GM12878 (cell line): ENCODE data around the gene FANCB. TPM values are rescaled to one million over a fixed set of nuclear protein-coding genes. Genes with fewer than 3 reads are reported as not detected.

Experiments
- ATAC-seq: fragments of 200-7000 bp; cut with Tn5 transposase; 3 replicates; pipeline ENCODE4 v1.9.1; 2020; ENCODE audit warnings: mild to moderate bottlenecking, moderate library complexity
- BruUV-seq: library from RNA; stranded (reverse); fragments of 400-500 nt; replicated peaks from 2 replicates; lab custom pipeline; 2021; lab: Mats Ljungman, UMichigan
- CTCF ChIA-PET: fragments of 300-600 bp; sonication (Branson Sonifier 250); formaldehyde crosslinking; extraction: SDS; loops from one replicate; lab custom pipeline; 2021; ENCODE audit warnings: inconsistent platforms; lab: Yijun Ruan, JAX
- POLR2A ChIA-PET: fragments of 350-600 bp; formaldehyde crosslinking; extraction: SDS; loops from one replicate; lab custom pipeline; 2021; ENCODE audit warnings: inconsistent platforms; lab: Charles Lee
- RAD21 ChIA-PET: fragments of 300-600 bp; sonication (Branson Sonifier 250); formaldehyde crosslinking; loops from one replicate; lab custom pipeline; 2023; ENCODE audit warnings: antibody characterized with exemption; ENCODE audit not compliant: unreplicated experiment; lab: Charles Lee
- SMC1A ChIA-PET: fragments of 300-600 bp; sonication (Branson Sonifier 250); formaldehyde crosslinking; loops from one replicate; lab custom pipeline; 2023; ENCODE audit not compliant: unreplicated experiment, uncharacterized antibody; lab: Charles Lee
- DNase-seq: peaks from one replicate; pipeline ENCODE4 v3.0.0-alpha.2; 2011; ENCODE audit warnings: low read depth, low spot score
- FAIRE-seq: peaks from 3 replicates; lab custom pipeline; 2011; peaks lifted over from hg19 to GRCh38; lab: Jason Lieb, UNC
- H2AFZ ChIP-seq: 2 replicates; pipeline ENCODE4 v1.6.0; 2011; ENCODE audit warnings: low read depth, low read length, control low read depth; ENCODE audit not compliant: control insufficient read depth
- H3K27ac ChIP-seq: 2 replicates; pipeline ENCODE4 v1.5.1; 2011; ENCODE audit warnings: control low read depth; ENCODE audit not compliant: control insufficient read depth, insufficient read depth
- H3K27me3 ChIP-seq, 2 experiments: replicated peaks in 1 of 2; 2 replicates each; pipeline versions ENCODE4 v1.6.0 to v1.6.1; 2011; ENCODE audit warnings: low read length in 1 of 2; ENCODE audit not compliant: control insufficient read depth in 2 of 2, insufficient read depth in 2 of 2
- H3K36me3 ChIP-seq, 2 experiments: 2 replicates each; pipeline ENCODE4 v1.5.1; 2011; ENCODE audit warnings: low read length in 1 of 2; ENCODE audit not compliant: control insufficient read depth in 2 of 2, insufficient read depth in 2 of 2
- H3K4me1 ChIP-seq: 2 replicates; pipeline ENCODE4 v1.6.1; 2011; ENCODE audit warnings: mild to moderate bottlenecking, low read length, moderate library complexity, mixed read lengths; ENCODE audit not compliant: control insufficient read depth, insufficient read depth
- H3K4me2 ChIP-seq: 2 replicates; pipeline ENCODE4 v1.6.0; 2011; ENCODE audit warnings: control low read depth; ENCODE audit not compliant: control insufficient read depth, insufficient read depth
- H3K4me3 ChIP-seq: fragments of 200-600 bp; sonication (generic); 2 replicates; pipeline ENCODE4 v1.5.1; 2016
- H3K79me2 ChIP-seq: 2 replicates; pipeline ENCODE4 v1.6.0; 2011; ENCODE audit warnings: low read length; ENCODE audit not compliant: control insufficient read depth, insufficient read depth
- H3K9ac ChIP-seq: 2 replicates; pipeline ENCODE4 v1.8.0; 2011; ENCODE audit warnings: low read length, control low read depth, mixed read lengths; ENCODE audit not compliant: control insufficient read depth, insufficient read depth
- H3K9me3 ChIP-seq: replicated peaks from 3 replicates; pipeline ENCODE4 v1.5.1; 2011; ENCODE audit warnings: mild to moderate bottlenecking, low read length; ENCODE audit not compliant: control insufficient read depth, insufficient read depth
- H4K20me1 ChIP-seq: 2 replicates; pipeline ENCODE4 v1.6.0; 2011; ENCODE audit not compliant: control insufficient read depth, insufficient read depth
- MTA3 ChIP-seq: IDR thresholded peaks from 2 replicates; pipeline ENCODE4 v1.6.1; 2012; ENCODE audit warnings: low read length, inconsistent platforms, borderline replicate concordance
- MYB ChIP-seq: fragments of 150-350 bp; IDR thresholded peaks from 2 replicates; pipeline ENCODE4 v1.6.1; 2014; ENCODE audit warnings: mild to moderate bottlenecking, low read depth, low read length, borderline replicate concordance
- NFIC ChIP-seq: IDR thresholded peaks from 2 replicates; pipeline ENCODE4 v1.6.1; 2012; ENCODE audit warnings: low read depth, mild to moderate bottlenecking, inconsistent platforms, low read length, moderate library complexity
- NR2C1 ChIP-seq: fragments of 450-650 bp; IDR thresholded peaks from 2 replicates; pipeline ENCODE4 v1.6.1; 2017; ENCODE audit warnings: antibody characterized with exemption, mild to moderate bottlenecking, moderate library complexity
- NR2F1 ChIP-seq: fragments of 450-650 bp; conservative IDR thresholded peaks from 2 replicates; pipeline ENCODE4 v1.6.1; 2017; ENCODE audit warnings: mild to moderate bottlenecking
- POLR2A ChIP-seq: IDR thresholded peaks from 2 replicates; pipeline ENCODE4 v1.6.1; 2011; ENCODE audit warnings: low read depth, mild to moderate bottlenecking, low read length
- RBBP5 ChIP-seq: fragments of 200-600 bp; sonication (generic); conservative IDR thresholded peaks from 2 replicates; pipeline ENCODE4 v1.6.1; 2016
- RCOR1 ChIP-seq: conservative IDR thresholded peaks from 2 replicates; pipeline ENCODE4 v1.6.1; 2012; ENCODE audit warnings: low read depth, low read length, improper control_type of control experiment
- SMAD1 ChIP-seq: fragments of 450-650 bp; IDR thresholded peaks from 2 replicates; pipeline ENCODE4 v1.6.1; 2018; ENCODE audit warnings: mild to moderate bottlenecking, low read depth; ENCODE audit not compliant: partially characterized antibody
- ZBTB40 ChIP-seq: fragments of 450-650 bp; IDR thresholded peaks from 2 replicates; pipeline ENCODE4 v1.6.1; 2016; ENCODE audit warnings: mild to moderate bottlenecking, moderate library complexity, borderline replicate concordance
- ZNF274 ChIP-seq: IDR thresholded peaks from one replicate; pipeline ENCODE4 v1.8.0; 2011; ENCODE audit not compliant: insufficient read length, insufficient read depth
- WGBS: methylation state at CpG from one replicate; pipeline ENCODE4 v1.1.6; 2016; ENCODE audit warnings: low lambda C conversion rate; ENCODE audit not compliant: insufficient replicate concordance, insufficient coverage; ENCODE audit errors: missing lambda C conversion rate; 5-methylcytosine and 5-hydroxymethylcytosine counted together
- in situ Hi-C: fragments of 300-500 bp; cut with MboI; formaldehyde crosslinking; loops from 9 replicates; pipeline ENCODE4 v1.14.3; 2018; ENCODE audit warnings: mixed read lengths
- intact Hi-C: fragments of 100-400 bp; cut with micrococcal nuclease; formaldehyde crosslinking; loops from one replicate; pipeline ENCODE4 v1.14.2; 2022; ENCODE audit not compliant: unreplicated experiment
- polyA plus RNA-seq, 11 experiments: library from polyadenylated mRNA; depleted of rRNA in 4 of 11; unstranded in 6 of 11; stranded (reverse) in 5 of 11; fragments of >200 nt; fragmentation: Nextera tagmentation in 4 of 11; fragmentation: Illumina TruSeq in 1 of 11; extraction: Ambion mirVana in 4 of 11; extraction: Trizol in 1 of 11; gene quantifications; 1 replicate in 1 of 11; 2 replicates in 10 of 11; pipeline versions ENCODE4 v1.2.1 to v1.2.3, GENCODE V29; 2011 to 2016; ENCODE audit warnings: inconsistent platforms in 2 of 11, missing spikeins in 2 of 11, low read depth in 1 of 11
- total RNA-seq, 4 experiments: library from RNA; depleted of rRNA in 3 of 4; stranded (reverse); fragments of >200 nt in 3 of 4; fragmentation: Illumina TruSeq in 1 of 4; extraction: Trizol in 1 of 4; gene quantifications; 2 replicates each; pipeline versions ENCODE4 v1.2.1 to v1.2.3, GENCODE V29; 2013 to 2021
- TF ChIP-seq, protein P1 (sequence below): IDR thresholded peaks from 2 replicates; pipeline ENCODE4 v1.6.1; 2011; ENCODE audit warnings: borderline replicate concordance, low read depth, mild to moderate bottlenecking, moderate library complexity, mixed read lengths, low read length; ENCODE audit not compliant: insufficient read depth; ENCODE audit errors: extremely low read length
- TF ChIP-seq, protein P2 (sequence below): IDR thresholded peaks from 2 replicates; pipeline ENCODE4 v1.6.1; 2011; ENCODE audit warnings: low read depth, mild to moderate bottlenecking, low read length, moderate library complexity, borderline replicate concordance; ENCODE audit errors: extremely low read depth
- TF ChIP-seq, protein P3 (sequence below): fragments of 450-650 bp; IDR thresholded peaks from 2 replicates; pipeline ENCODE4 v1.6.1; 2018; ENCODE audit warnings: borderline replicate concordance, mild to moderate bottlenecking; ENCODE audit not compliant: partially characterized antibody
- TF ChIP-seq, protein P4 (sequence below): fragments of 450-650 bp; IDR thresholded peaks from 2 replicates; pipeline ENCODE4 v1.6.1; 2017; ENCODE audit warnings: borderline replicate concordance

The FANCB gene
- total and polyA plus RNA-seq, 10 of the 15 experiments (the other 5 are each of a cell fraction or from before 2014, with no cell fraction given): 3.0 to 14.6 (median 8.4) TPM

DNA sequence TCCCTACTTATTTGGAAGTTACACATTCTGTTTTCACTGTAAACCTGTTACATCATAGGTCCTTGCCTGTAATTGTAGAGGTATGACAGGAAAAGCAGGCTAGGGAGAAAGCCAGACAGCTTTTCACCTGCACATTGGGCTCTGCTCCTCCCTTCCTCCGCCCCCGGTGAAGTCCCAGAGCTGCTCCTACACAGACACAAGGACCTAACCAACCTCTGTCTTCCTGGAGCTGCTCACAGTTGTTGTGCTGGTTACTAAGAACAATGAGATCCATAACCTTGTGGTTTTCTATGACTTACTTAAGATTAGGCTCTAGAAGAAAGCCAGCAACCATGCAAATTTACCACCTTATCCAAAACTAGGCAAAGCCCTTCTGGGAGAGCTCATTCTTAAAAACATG lies 40.4 kb upstream of the FANCB start (continued):
- TF ChIP-seq, protein P1, sequence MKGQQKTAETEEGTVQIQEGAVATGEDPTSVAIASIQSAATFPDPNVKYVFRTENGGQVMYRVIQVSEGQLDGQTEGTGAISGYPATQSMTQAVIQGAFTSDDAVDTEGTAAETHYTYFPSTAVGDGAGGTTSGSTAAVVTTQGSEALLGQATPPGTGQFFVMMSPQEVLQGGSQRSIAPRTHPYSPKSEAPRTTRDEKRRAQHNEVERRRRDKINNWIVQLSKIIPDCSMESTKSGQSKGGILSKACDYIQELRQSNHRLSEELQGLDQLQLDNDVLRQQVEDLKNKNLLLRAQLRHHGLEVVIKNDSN: no peak
- TF ChIP-seq, protein P2, sequence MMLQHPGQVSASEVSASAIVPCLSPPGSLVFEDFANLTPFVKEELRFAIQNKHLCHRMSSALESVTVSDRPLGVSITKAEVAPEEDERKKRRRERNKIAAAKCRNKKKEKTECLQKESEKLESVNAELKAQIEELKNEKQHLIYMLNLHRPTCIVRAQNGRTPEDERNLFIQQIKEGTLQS: no peak

DNA sequence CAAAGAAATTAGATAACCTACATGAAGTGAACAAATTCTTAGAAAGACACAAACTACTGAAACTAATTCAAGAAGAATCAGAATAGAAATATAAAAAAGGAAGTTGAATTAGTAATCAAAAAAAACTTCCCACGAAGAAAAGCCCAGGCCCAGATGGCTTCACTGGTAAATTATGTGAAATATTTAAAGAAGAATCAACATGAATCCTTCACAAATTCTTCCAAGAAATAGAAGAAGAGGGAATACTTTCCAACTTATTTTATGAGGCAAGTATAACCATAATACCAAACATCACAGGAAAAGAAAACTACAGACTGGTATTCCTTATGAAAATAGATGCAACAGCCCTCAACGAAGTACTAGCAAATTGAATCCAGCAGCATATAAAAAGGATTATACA lies 31.0 kb upstream of the FANCB start:
- no peak for ATAC-seq
- H2AFZ ChIP-seq: no peak overlapping the region
- SMC1A ChIA-PET: no interaction called here
- FAIRE-seq: no peak
- H3K4me3 ChIP-seq: no peak overlapping the region
- CTCF ChIA-PET: no interaction called here
- WGBS: 25% methylated on average over 2 of the region's 2 CpGs
- intact Hi-C loops: no loop called here
- no peaks in the 10 kb centered on the region for H4K20me1 ChIP-seq
- H3K4me2 ChIP-seq: no peak overlapping the region
- POLR2A ChIA-PET: no interaction called here
- H3K4me1 ChIP-seq: no peaks in the 10 kb centered on the region
- H3K9ac ChIP-seq: no peak overlapping the region
- H3K9me3 ChIP-seq: no peaks in the 10 kb centered on the region; the same call in 2 of the 3 replicates
- DNase-seq: no peak
- H3K79me2 ChIP-seq: no peaks in the 10 kb centered on the region
- RAD21 ChIA-PET: no interaction called here
- no peaks in the 10 kb centered on the region for H3K36me3 ChIP-seq
- H3K27ac ChIP-seq: no peak overlapping the region
- no TSS peak for BruUV-seq
- in situ Hi-C loops: no loop called here
- no peaks in the 10 kb centered on the region for H3K27me3 ChIP-seq
- no peak for TF ChIP-seq MTA3
- TF ChIP-seq RCOR1: no peak
- no peak for TF ChIP-seq SMAD1
- TF ChIP-seq, protein P3, sequence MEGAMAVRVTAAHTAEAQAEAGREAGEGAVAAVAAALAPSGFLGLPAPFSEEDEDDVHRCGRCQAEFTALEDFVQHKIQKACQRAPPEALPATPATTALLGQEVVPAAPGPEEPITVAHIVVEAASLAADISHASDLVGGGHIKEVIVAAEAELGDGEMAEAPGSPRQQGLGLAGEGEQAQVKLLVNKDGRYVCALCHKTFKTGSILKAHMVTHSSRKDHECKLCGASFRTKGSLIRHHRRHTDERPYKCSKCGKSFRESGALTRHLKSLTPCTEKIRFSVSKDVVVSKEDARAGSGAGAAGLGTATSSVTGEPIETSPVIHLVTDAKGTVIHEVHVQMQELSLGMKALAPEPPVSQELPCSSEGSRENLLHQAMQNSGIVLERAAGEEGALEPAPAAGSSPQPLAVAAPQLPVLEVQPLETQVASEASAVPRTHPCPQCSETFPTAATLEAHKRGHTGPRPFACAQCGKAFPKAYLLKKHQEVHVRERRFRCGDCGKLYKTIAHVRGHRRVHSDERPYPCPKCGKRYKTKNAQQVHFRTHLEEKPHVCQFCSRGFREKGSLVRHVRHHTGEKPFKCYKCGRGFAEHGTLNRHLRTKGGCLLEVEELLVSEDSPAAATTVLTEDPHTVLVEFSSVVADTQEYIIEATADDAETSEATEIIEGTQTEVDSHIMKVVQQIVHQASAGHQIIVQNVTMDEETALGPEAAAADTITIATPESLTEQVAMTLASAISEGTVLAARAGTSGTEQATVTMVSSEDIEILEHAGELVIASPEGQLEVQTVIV: no peak
- TF ChIP-seq NR2F1: no peak
- TF ChIP-seq, protein P4, sequence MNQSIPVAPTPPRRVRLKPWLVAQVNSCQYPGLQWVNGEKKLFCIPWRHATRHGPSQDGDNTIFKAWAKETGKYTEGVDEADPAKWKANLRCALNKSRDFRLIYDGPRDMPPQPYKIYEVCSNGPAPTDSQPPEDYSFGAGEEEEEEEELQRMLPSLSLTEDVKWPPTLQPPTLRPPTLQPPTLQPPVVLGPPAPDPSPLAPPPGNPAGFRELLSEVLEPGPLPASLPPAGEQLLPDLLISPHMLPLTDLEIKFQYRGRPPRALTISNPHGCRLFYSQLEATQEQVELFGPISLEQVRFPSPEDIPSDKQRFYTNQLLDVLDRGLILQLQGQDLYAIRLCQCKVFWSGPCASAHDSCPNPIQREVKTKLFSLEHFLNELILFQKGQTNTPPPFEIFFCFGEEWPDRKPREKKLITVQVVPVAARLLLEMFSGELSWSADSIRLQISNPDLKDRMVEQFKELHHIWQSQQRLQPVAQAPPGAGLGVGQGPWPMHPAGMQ: no peak
- no peak for TF ChIP-seq NR2C1
- TF ChIP-seq ZNF274: no peak
- TF ChIP-seq POLR2A: no peak
- TF ChIP-seq RBBP5: no peak
- TF ChIP-seq MYB: no peak
- TF ChIP-seq ZBTB40: no peak
- no peak for TF ChIP-seq NFIC
